Ovary (tissue), 3 donors: ENCODE data around the gene ZC3H7B.

ENCODE experiments used
- CTCF ChIP-seq, 3 donors: fragments of 450-650 bp in 2 of 3; fragments of 200-600 bp in 1 of 3; IDR thresholded peaks; one replicate each; pipeline versions ENCODE4 v1.5.1 to v1.8.0; 2016 to 2022; ENCODE audit warnings: antibody characterized with exemption in 3 of 3, mild to moderate bottlenecking in 1 of 3
- EP300 ChIP-seq: sonication (generic); formaldehyde crosslinking; IDR thresholded peaks from one replicate; pipeline ENCODE4 v1.6.1; 2017; ENCODE audit warnings: antibody characterized with exemption
- POLR2A ChIP-seq: fragments of 450-650 bp; IDR thresholded peaks from one replicate; pipeline ENCODE4 v1.6.1; 2017; ENCODE audit warnings: antibody characterized with exemption, mild to moderate bottlenecking, moderate library complexity
- donor health status: DM: no; HTN: no; CAD: no.

- no peak for TF ChIP-seq CTCF (IDR thresholded peaks at IDR 0.05)
- no peak for TF ChIP-seq EP300
- no peak for TF ChIP-seq POLR2A
Measured at GRCh38 chr22:41262250-41262765, 39.0 kb upstream of the ZC3H7B start.
